Left ventricle myocardium inferior (tissue), 1 donor: Measurements from ENCODE around the gene PRKRA. TPM values are rescaled to one million over a fixed set of nuclear protein-coding genes. Genes with fewer than 3 reads are reported as not detected.
A peak's percentile ranks its signal among the peaks of the same experiment; 100 is the strongest.

ENCODE experiments used
- DNase-seq: peaks from one replicate; pipeline ENCODE4 v3.0.0-alpha.2; 2020
- H3K27ac ChIP-seq: fragments of 200-600 bp; replicated peaks from 2 replicates; pipeline ENCODE4 v1.8.0; 2021
- H3K27me3 ChIP-seq: fragments of 200-600 bp; 2 replicates; pipeline ENCODE4 v1.8.0; 2021; ENCODE audit warnings: low read depth
- H3K36me3 ChIP-seq: fragments of 200-600 bp; 2 replicates; pipeline ENCODE4 v1.8.0; 2021
- H3K4me1 ChIP-seq: fragments of 200-600 bp; 2 replicates; pipeline ENCODE4 v1.8.0; 2021
- H3K4me3 ChIP-seq: fragments of 200-600 bp; 2 replicates; pipeline ENCODE4 v1.8.0; 2021; ENCODE audit warnings: mild to moderate bottlenecking, moderate library complexity
- H3K9me3 ChIP-seq: fragments of 200-600 bp; replicated peaks from 2 replicates; pipeline ENCODE4 v1.8.0; 2021
- CTCF ChIP-seq: fragments of 200-600 bp; IDR thresholded peaks from 2 replicates; pipeline ENCODE4 v1.8.0; 2021; ENCODE audit warnings: antibody characterized with exemption, mild to moderate bottlenecking, borderline replicate concordance
- intact Hi-C: fragments of 100-400 bp; cut with micrococcal nuclease; formaldehyde crosslinking; loops from one replicate; pipeline ENCODE4 v1.11.0; 2022
- total RNA-seq: library from RNA; stranded (reverse); fragmentation: NEBNext Ultra II Directional; extraction: Animal tissue kit (Norgen Biotek cat#: 25700); gene quantifications from one replicate; pipeline ENCODE4 v1.2.1, GENCODE V29; 2021
- donor health status: DM: no; HTN: yes; CAD: no; lungs with severe emphysema.

Gene PRKRA
- total RNA-seq, 1 donor from 2014 or later = 48.7 TPM

GRCh38 chr2:178419123-178419522, 31.9 kb downstream of the PRKRA start:
- no peak for TF ChIP-seq CTCF
- Histone ChIP-seq H3K4me3 (no peak overlapping the region), H3K36me3 (peaks cover 3% of the 10 kb centered on the region), H3K27ac (no peak overlapping the region), H3K27me3 (no peaks in the 10 kb centered on the region), H3K9me3 (peaks cover 4% of the 10 kb centered on the region), H3K4me1 (peaks cover 12% of the 10 kb centered on the region)
- intact Hi-C loops = no loop called here
- no peak for DNase-seq

- H3K36me3 ChIP-seq = peaks cover 3% of the 10 kb centered on the region
- no peaks in the 10 kb centered on the region for H3K27me3 ChIP-seq
- DNase-seq = no peak
- TF ChIP-seq CTCF = no peak
- H3K4me3 ChIP-seq = no peak overlapping the region
- H3K9me3 ChIP-seq = no peaks in the 10 kb centered on the region
- peaks cover 19% of the 10 kb centered on the region for H3K4me1 ChIP-seq
- H3K27ac ChIP-seq = no peak overlapping the region
- intact Hi-C loops = no loop called here
These were observed 32.5 kb downstream of the PRKRA start for GRCh38 chr2:178418426-178418825.

DNA sequence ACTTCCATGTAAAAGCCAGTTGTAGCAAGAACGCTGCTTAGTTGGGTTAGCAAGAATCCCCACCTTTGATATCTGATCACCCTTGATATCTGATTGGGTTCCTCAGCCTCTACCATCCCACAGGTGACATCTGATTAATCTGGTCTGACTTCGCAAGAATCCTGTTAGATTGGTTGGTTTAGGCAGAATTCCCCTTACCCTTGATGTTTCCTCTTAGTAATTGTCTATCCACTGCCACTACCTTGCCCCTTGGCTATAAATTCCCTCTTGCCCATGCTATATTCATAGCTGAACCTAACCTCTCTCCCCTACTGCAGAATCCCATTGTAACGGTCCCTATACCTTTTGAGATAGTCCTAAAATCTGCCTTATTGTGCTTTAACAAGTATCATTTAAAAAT, 33.1 kb downstream of the PRKRA start:
- DNase-seq = no peak
- Histone ChIP-seq H3K4me3 (no peak overlapping the region), H3K27me3 (no peaks in the 10 kb centered on the region), H3K27ac (no peak overlapping the region), H3K36me3 (peaks cover 3% of the 10 kb centered on the region), H3K4me1 (peaks cover 24% of the 10 kb centered on the region), H3K9me3 (no peaks in the 10 kb centered on the region)
- intact Hi-C loops = no loop called here
- TF ChIP-seq CTCF = no peak

DNA sequence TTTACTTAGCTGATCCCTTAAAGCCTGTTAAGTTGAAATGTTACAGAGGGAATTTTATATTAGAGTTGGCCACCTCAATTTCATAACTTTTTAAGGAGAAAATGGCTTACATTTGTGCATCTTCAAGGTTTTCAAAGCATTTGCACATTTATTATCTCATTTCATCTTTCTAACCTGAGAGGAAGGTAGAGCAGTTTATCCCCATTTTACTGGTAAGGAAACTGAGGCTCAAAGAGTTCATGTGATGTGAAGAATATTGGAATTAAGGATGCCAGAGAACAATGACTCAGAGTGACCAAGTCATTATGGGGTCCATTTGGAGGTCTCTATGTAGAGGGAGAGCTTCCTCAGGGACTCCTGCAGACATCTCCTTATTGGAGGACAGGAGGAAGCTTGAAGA, 35.0 kb downstream of the PRKRA start:
- H3K4me3 ChIP-seq = no peak overlapping the region
- TF ChIP-seq CTCF = no peak
- H3K4me1 ChIP-seq = peaks cover 24% of the 10 kb centered on the region
- intact Hi-C loops = no loop called here
- no peaks in the 10 kb centered on the region for H3K36me3 ChIP-seq
- DNase-seq = no peak
- no peak overlapping the region for H3K27ac ChIP-seq
- no peaks in the 10 kb centered on the region for H3K27me3 ChIP-seq
- no peaks in the 10 kb centered on the region for H3K9me3 ChIP-seq

DNA sequence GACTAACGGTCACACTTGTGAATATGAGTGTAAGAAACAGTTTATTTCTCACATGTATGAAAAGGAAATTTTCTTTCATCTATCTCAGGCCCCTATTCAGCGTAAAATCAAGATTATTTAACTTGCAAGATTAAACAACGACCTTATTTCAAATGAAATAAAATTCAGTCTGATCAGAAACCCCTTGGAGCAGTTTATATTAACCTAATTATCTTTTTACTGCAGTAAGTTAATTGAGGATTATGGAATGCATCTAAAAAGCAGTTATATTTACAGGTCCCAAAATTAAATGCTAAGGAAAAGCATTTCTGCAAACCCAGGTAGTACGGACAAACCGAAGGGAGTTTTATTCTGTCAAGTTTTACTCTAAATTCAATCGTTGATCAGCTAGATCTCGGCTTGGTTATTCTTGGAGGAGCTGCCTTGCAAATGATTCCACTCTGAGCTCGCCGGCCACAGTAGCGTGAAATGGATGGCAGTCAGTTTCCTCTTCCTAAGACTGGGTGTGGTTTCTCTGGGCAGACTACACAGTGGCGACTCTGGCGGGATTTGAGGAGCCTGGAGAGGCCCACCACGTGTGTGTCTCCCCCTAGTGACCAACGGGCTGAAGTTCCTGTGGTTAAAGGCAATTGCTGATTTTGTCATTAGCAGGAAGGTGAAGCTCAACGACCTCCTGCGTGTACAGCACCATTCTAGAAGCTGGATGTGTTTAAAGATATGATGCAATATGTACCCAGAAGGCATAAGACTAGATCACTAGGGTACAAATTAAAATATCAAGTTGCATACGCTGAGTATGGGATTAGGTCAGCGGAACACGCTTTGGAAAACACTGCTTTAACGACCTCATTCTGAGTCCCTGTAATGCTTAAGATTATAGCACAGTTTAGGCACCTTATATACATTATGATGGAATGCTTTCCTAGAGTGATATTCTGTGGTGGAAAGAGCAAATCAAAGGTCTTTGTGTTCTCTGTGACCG, 36.4 kb downstream of the PRKRA start:
- Histone ChIP-seq H3K36me3 (no peaks in the 10 kb centered on the region), H3K4me1 (peaks cover 24% of the 10 kb centered on the region), H3K4me3 (peak overlapping the region; percentile 78), H3K27ac (peak overlapping the region; percentile 93), H3K27me3 (no peaks in the 10 kb centered on the region), H3K9me3 (no peaks in the 10 kb centered on the region)
- intact Hi-C loops = no loop called here
- peak; percentile 87 for DNase-seq
- TF ChIP-seq CTCF = peak; percentile 95
